Ovary (tissue), 3 donors: ENCODE results near the gene KCNIP4.

ENCODE experiments used
- EP300 ChIP-seq: sonication (generic); formaldehyde crosslinking; IDR thresholded peaks from one replicate; pipeline ENCODE4 v1.6.1; 2017; ENCODE audit warnings: antibody characterized with exemption
- TF ChIP-seq, protein P1 (sequence below), 3 donors: fragments of 450-650 bp in 2 of 3; fragments of 200-600 bp in 1 of 3; IDR thresholded peaks; one replicate each; pipeline versions ENCODE4 v1.5.1 to v1.8.0; 2016 to 2022; ENCODE audit warnings: antibody characterized with exemption in 3 of 3, mild to moderate bottlenecking in 1 of 3
- donor health status: DM: no; HTN: no; CAD: no.

DNA sequence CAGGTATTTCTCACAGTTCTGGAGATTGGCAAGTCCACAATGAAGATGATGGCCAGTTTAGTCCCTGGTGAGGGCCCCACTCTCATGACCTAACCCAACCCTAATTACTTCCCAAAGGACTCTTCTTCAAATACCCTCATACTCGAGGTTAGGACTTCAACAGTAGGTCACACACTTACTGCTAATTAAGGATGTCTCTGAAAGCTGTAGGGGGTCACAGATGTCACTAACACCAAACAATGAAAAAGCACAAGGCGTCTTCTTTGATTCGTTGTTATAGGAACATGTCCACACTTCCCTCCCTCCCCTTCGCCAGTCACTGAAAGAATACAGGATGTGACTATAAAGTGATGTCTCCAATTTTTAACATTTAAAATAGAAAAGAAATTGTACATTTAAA, 938.6 kb downstream of the KCNIP4 start:
- no peak for TF ChIP-seq EP300
- TF ChIP-seq, protein P1, sequence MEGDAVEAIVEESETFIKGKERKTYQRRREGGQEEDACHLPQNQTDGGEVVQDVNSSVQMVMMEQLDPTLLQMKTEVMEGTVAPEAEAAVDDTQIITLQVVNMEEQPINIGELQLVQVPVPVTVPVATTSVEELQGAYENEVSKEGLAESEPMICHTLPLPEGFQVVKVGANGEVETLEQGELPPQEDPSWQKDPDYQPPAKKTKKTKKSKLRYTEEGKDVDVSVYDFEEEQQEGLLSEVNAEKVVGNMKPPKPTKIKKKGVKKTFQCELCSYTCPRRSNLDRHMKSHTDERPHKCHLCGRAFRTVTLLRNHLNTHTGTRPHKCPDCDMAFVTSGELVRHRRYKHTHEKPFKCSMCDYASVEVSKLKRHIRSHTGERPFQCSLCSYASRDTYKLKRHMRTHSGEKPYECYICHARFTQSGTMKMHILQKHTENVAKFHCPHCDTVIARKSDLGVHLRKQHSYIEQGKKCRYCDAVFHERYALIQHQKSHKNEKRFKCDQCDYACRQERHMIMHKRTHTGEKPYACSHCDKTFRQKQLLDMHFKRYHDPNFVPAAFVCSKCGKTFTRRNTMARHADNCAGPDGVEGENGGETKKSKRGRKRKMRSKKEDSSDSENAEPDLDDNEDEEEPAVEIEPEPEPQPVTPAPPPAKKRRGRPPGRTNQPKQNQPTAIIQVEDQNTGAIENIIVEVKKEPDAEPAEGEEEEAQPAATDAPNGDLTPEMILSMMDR (IDR thresholded peaks at IDR 0.05): no peak
